Tongue (tissue), 3 donors: Measurements from ENCODE around the gene CDH20. TPM values are rescaled to one million over a fixed set of nuclear protein-coding genes. Genes with fewer than 3 reads are reported as not detected.

Source experiments
- DNase-seq: peaks from one replicate; pipeline ENCODE4 v3.0.0-alpha.2; 2015
- small RNA-seq: library from RNA; depleted of rRNA; stranded (forward); fragments of <200 nt; gene quantifications from one replicate; pipeline ENCODE3, GENCODE V24; 2014; ENCODE audit warnings: low replicate concordance
- total RNA-seq: library from RNA; depleted of rRNA; stranded (reverse); fragments of >200 nt; gene quantifications from one replicate; pipeline ENCODE4 v1.2.3, GENCODE V29; 2014

CDH20 gene
- total RNA-seq, 1 donor from 2014 or later: 1.1 TPM

DNA sequence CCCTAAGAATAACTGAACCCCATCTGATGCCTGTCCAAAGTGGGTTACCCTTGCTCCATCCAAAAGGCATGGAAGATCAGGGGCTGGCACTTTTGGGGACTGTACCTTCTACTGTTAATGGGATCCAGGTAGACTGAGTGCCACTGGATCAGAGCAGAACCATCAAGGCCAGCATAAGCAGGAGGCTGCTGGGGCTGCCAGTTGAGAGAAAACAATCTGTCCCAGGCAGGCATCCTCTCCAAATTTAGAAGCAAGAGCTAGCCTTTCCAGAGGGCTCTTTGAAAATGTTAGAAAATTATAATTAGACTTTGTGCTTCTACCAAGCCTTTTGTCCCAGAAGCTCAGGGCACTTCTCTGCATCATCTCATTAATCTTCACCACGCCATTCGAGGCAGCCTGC, 245.6 kb downstream of the CDH20 start:
- no peak for DNase-seq

DNA sequence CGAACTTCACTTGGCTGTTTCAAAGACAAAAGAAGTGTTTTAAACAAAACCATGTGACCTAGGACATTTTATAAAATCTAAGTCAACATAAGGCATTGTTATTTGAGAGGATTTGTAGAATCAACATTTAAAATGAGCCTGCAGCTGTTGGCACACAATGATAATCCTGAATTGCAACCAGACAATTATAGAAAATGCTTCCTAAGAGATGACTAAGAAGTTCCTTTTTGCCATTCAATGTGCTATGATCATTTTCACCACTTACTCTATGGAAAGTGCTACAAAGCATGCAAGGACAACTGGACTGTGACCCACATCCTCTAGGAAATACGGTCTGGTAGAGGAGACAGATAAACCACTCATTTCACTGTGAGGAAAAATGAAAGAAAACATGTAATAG, 246.4 kb downstream of the CDH20 start:
- peak; percentile 29 for DNase-seq

DNA sequence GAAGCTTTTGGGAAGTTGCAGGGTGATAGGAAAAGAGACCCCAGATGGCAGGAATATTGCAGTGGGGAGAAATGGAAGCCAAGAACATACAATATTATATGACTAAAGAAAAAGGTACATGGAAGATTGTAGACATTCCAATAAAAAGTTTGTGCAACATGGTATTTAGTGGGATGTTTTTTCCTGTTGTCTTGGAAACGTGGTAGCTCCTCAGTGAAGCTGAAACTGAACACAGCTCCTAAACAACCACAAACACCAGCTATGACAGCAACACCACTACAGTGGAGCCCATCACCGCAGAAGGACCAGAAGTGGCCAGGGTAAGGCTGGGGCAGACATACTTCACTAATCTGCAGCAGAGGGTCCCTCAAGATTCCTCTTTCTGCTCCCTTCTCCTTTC, 246.8 kb downstream of the CDH20 start:
- no peak for DNase-seq

DNA sequence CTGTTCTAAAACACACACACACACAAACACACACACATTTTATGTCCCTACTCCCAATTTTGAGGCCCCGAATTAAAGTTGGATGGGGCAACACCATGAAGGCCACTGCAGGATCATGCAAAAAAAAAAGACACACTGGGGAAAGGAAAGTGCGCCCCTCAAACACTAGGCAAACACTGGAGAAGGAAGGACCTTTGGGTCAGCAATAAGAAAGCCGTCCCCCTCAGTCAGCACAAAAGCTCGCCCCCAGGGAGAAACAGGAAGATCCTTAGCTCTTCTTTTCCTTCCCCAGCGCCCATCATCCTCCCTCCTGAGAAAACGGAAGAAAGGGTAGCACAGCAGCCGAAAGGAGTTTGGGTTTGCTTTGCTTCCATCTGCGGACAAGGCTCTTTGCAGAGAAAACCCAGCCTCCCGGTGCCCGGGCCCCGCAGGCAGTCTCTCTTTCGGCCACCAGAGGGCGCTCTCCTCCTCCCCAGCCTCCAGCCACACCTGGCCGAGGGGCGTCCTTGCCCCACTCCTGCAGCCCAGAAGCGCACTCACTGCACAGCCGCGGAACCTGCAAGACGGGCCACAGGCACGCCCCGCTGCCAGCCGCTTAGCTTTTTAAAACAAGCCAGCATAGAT, 248.5 kb downstream of the CDH20 start:
- DNase-seq: peak; percentile 88

- DNase-seq: no peak
Observed at GRCh38 chr18:61582202-61582710, 249.0 kb downstream of the CDH20 start.

GRCh38 chr18:61583548-61583947, 250.3 kb downstream of the CDH20 start:
- no peak for DNase-seq

DNA sequence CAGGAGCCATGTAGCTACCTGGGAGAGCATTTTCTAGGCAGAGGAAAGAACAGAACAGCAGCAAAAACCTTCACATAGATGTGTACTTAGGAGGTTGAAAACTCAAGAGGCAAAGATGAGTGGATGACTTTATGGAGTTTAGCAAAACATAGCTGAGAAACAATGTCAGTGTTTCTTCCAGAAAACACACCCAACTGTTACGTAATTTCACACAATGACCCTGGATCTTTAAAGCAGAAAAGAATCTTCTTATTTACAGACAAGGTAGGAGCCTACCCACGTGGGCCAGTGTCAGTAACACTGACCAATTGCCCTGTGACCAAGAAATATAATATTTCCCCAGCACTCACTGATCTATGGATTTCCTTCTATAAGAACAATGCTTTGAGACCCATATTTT, 254.6 kb downstream of the CDH20 start:
- no peak for DNase-seq

DNA sequence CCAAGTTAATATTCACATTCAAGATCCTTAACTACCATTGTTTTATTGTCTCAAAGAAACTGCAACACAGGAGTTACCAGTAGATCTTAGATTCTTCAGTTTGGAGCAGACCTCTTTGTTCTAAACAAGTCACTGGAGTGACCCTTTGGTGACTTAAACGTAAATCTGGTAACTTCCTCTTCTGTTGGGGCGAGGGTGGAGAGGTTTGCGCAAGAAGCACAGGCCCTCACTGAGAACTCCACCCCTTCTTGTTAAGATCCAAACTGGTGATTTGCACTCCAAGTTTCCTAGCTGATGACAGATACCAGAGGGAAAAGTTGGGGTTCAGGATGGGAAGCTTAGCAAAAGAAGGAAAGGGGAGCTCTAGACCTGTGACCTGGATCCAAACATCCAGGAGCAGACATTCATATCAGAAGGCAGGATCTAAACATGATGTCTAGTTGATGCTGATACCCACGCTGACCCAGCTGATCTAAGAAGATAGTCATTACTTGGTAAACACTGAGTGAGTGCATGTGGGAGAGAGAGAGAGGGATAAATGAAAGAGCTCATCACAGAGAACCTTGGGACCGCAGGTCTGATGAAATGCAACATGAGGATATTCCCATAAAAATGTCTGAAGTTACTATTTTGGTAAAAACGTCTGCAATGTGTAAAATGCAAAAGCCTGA, 256.0 kb downstream of the CDH20 start:
- no peak for DNase-seq

- DNase-seq: peak; percentile 62
Observed at GRCh38 chr18:61589724-61590065, 256.5 kb downstream of the CDH20 start.

DNA sequence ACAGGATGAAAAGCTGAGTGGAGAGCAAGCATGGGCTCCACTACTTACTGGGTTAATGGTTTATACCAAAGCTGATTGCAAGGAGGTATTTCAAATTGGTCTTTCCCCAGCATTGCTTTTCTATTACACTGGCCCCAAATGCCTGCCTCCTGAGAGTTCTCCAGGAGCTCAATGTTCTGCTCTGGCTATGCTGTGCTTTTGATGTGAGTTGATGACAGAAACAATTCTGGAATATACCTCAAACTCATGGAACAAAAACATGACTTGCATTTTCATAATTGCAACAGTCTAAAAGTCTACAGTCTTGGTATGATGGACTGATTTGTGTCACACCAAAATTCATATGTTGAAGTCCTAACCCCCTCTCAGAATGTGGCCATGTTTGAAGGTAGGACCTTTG, 258.0 kb downstream of the CDH20 start:
- no peak for DNase-seq

GRCh38 chr18:61595615-61596251, 262.5 kb downstream of the CDH20 start:
- peak; percentile 19 for DNase-seq

GRCh38 chr18:61596296-61596695, 263.1 kb downstream of the CDH20 start:
- DNase-seq: peak; percentile 72

- DNase-seq: no peak
Observed at GRCh38 chr18:61597316-61597715, 264.1 kb downstream of the CDH20 start.

DNA sequence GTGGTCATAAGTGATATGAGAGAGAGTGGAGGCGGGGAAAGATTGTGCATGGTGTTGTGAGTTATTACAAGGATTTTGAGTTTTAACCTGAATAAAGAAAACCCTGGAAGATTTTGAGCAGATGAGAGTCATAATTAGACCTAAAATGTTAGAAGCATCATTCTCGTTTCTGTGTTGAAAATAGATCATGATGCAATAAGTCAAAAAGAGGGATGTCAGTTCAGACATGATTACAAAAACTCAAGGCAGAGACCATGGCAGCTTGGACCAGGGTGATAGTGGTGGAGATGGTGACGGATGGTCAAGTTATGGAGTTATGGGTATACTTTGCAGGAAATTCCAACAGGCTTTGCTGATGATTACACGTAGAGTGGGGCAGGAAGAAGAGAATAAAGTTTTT, 267.2 kb downstream of the CDH20 start:
- DNase-seq: no peak

- DNase-seq: no peak
Observed at GRCh38 chr18:61602836-61603235, 269.6 kb downstream of the CDH20 start.

Small RNA genes lying within 50 kb of the gene (small RNA-seq; reads per million reads assigned to genes)
- gene RNU6-116P: not detected
